DOHH2 (cell line): ENCODE results near the gene HDAC3.

Experiments
- H3F3A ChIP-seq: fragments of 200-600 bp; sonication (generic), shearing (Covaris generic); 2 replicates; pipeline ENCODE4 v1.6.0; 2016; ENCODE audit warnings: antibody characterized with exemption, mild to moderate bottlenecking; ENCODE audit not compliant: control insufficient read depth, insufficient read depth
- H3K27ac ChIP-seq: fragments of 200-600 bp; sonication (generic); 2 replicates; pipeline ENCODE4 v1.5.1; 2014; ENCODE audit warnings: low read depth, mild to moderate bottlenecking, low read length, moderate library complexity
- H3K27me3 ChIP-seq: fragments of 200-600 bp; sonication (generic); 2 replicates; pipeline ENCODE4 v1.6.1; 2014; ENCODE audit warnings: mild to moderate bottlenecking, low read length, mixed read lengths; ENCODE audit not compliant: control insufficient read depth
- H3K36me3 ChIP-seq: fragments of 200-600 bp; sonication (generic); 2 replicates; pipeline ENCODE4 v1.6.1; 2014; ENCODE audit warnings: mild to moderate bottlenecking, low read length, moderate library complexity, mixed read lengths; ENCODE audit not compliant: control insufficient read depth
- H3K4me1 ChIP-seq: fragments of 200-600 bp; sonication (generic); 2 replicates; pipeline ENCODE4 v1.6.1; 2014; ENCODE audit warnings: mild to moderate bottlenecking, low read length, mixed read lengths; ENCODE audit not compliant: control insufficient read depth
- H3K4me2 ChIP-seq: fragments of 200-600 bp; sonication (generic); 2 replicates; pipeline ENCODE4 v1.6.0; 2014; ENCODE audit warnings: mild to moderate bottlenecking, low read length, moderate library complexity
- H3K4me3 ChIP-seq: fragments of 200-600 bp; sonication (generic); 2 replicates; pipeline ENCODE4 v1.5.1; 2014; ENCODE audit warnings: mild to moderate bottlenecking, low read length, mixed read lengths
- H3K79me2 ChIP-seq: fragments of 200-600 bp; sonication (generic); 2 replicates; pipeline ENCODE4 v1.6.1; 2014; ENCODE audit warnings: mild to moderate bottlenecking, low read length, mixed read lengths; ENCODE audit not compliant: control insufficient read depth
- H3K9me2 ChIP-seq: fragments of 200-600 bp; sonication (generic); replicated peaks from 2 replicates; pipeline ENCODE4 v1.6.1; 2014; ENCODE audit warnings: mild to moderate bottlenecking, low read length, mixed read lengths; ENCODE audit not compliant: control insufficient read depth
- H3K9me3 ChIP-seq: fragments of 200-600 bp; sonication (generic); 2 replicates; pipeline ENCODE4 v1.6.1; 2014; ENCODE audit warnings: antibody characterized with exemption, low read length, mixed read lengths; ENCODE audit not compliant: control insufficient read depth, insufficient read depth
- H4K20me1 ChIP-seq: fragments of 200-600 bp; sonication (generic); 2 replicates; pipeline ENCODE4 v1.6.0; 2014; ENCODE audit warnings: low read depth, mild to moderate bottlenecking, antibody characterized with exemption, low read length, moderate library complexity; ENCODE audit not compliant: control insufficient read depth, insufficient read depth
- EZH2phosphoT487 ChIP-seq: fragments of 200-600 bp; sonication (generic); IDR thresholded peaks from 2 replicates; pipeline ENCODE4 v1.6.1; 2017; ENCODE audit warnings: borderline replicate concordance, mild to moderate bottlenecking, antibody characterized with exemption, low read length, moderate library complexity, mixed read lengths
- TF ChIP-seq, protein P1 (sequence below): fragments of 200-600 bp; sonication (generic); IDR thresholded peaks from one replicate; pipeline ENCODE4 v1.5.1; 2014; ENCODE audit warnings: antibody characterized with exemption, mild to moderate bottlenecking, low read depth, low read length; ENCODE audit not compliant: poor library complexity, severe bottlenecking

HDAC3 gene

DNA sequence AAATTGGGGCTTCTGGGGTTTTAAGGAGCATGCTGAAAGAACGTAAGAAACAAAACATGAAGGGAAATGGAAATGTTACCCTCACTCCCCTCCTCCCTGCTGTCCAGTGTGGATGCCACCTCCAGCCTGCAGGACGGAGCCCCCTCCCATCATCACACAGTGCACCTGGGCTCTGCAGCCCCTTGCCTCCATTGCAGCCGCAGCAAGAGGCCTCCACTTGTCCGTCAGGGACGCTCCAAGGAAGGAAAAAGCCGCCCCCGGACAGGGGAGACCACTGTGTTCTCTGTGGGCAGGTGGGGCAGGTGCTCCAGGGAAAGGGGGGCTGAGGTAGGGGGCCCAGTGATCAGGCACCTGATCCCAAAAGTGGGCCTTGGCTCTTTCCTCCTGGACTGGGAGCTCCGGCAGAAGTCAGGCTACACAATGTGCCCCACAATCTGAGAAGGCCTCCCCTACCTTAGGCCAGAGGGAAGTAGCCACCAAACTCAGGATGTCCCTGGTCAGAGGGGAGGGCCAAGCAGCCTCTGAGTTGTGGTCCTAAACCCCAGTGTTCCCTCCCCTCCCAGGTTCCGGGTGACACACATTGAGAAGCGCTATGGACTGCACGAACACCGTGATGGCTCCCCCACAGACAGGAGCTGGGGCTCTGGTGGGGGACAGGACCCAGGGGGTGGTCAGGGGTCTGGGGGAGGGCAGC, 2.9 kb upstream of the HDAC3 start:
- peaks cover 17% of the 10 kb centered on the region; the same call in 1 of the 2 replicates for H4K20me1 ChIP-seq
- H3K4me1 ChIP-seq = peaks cover 29% of the 10 kb centered on the region
- H3K9me3 ChIP-seq = no peaks in the 10 kb centered on the region
- H3K4me2 ChIP-seq = no peak overlapping the region
- H3K27me3 ChIP-seq = no peaks in the 10 kb centered on the region
- TF ChIP-seq, protein P1, sequence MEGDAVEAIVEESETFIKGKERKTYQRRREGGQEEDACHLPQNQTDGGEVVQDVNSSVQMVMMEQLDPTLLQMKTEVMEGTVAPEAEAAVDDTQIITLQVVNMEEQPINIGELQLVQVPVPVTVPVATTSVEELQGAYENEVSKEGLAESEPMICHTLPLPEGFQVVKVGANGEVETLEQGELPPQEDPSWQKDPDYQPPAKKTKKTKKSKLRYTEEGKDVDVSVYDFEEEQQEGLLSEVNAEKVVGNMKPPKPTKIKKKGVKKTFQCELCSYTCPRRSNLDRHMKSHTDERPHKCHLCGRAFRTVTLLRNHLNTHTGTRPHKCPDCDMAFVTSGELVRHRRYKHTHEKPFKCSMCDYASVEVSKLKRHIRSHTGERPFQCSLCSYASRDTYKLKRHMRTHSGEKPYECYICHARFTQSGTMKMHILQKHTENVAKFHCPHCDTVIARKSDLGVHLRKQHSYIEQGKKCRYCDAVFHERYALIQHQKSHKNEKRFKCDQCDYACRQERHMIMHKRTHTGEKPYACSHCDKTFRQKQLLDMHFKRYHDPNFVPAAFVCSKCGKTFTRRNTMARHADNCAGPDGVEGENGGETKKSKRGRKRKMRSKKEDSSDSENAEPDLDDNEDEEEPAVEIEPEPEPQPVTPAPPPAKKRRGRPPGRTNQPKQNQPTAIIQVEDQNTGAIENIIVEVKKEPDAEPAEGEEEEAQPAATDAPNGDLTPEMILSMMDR = no peak
- TF ChIP-seq EZH2phosphoT487 = no peak
- H3K36me3 ChIP-seq = peaks cover 58% of the 10 kb centered on the region
- H3K4me3 ChIP-seq = no peak overlapping the region
- peaks cover 13% of the 10 kb centered on the region for H3F3A ChIP-seq
- peaks cover 44% of the 10 kb centered on the region for H3K79me2 ChIP-seq
- H3K9me2 ChIP-seq = no peaks in the 10 kb centered on the region
- no peak overlapping the region for H3K27ac ChIP-seq

DNA sequence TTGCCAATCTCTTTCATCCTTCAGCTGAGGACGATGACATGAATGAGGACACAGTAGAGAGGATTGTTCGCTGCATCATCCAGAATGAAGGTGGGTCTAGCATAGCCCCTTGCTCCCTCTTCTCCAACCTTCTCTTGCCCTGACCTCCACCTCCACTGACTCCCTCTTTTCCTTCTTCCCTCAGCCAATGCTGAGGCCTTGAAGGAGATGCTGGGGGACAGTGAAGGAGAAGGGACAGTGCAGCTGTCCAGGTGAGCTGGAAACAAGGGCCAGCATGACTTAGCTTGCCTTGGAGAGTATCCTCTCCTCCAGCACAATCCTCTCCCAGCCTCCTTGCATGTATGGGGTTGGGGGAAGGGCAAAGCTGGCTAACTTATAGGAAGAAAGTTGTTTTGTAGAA, 2.1 kb upstream of the HDAC3 start:
- peaks cover 51% of the 10 kb centered on the region for H3K79me2 ChIP-seq
- H3K4me1 ChIP-seq = peaks cover 36% of the 10 kb centered on the region
- peaks cover 21% of the 10 kb centered on the region; the same call in 1 of the 2 replicates for H4K20me1 ChIP-seq
- peak overlapping the region; percentile 50 for H3K27ac ChIP-seq
- TF ChIP-seq EZH2phosphoT487 = no peak
- TF ChIP-seq, protein P1 = no peak
- no peaks in the 10 kb centered on the region for H3K27me3 ChIP-seq
- H3K4me2 ChIP-seq = peak overlapping the region; percentile 74
- H3K36me3 ChIP-seq = peaks cover 65% of the 10 kb centered on the region
- no peaks in the 10 kb centered on the region for H3K9me2 ChIP-seq
- H3K4me3 ChIP-seq = peak overlapping the region; percentile 96
- peaks cover 13% of the 10 kb centered on the region for H3F3A ChIP-seq
- no peaks in the 10 kb centered on the region for H3K9me3 ChIP-seq

DNA sequence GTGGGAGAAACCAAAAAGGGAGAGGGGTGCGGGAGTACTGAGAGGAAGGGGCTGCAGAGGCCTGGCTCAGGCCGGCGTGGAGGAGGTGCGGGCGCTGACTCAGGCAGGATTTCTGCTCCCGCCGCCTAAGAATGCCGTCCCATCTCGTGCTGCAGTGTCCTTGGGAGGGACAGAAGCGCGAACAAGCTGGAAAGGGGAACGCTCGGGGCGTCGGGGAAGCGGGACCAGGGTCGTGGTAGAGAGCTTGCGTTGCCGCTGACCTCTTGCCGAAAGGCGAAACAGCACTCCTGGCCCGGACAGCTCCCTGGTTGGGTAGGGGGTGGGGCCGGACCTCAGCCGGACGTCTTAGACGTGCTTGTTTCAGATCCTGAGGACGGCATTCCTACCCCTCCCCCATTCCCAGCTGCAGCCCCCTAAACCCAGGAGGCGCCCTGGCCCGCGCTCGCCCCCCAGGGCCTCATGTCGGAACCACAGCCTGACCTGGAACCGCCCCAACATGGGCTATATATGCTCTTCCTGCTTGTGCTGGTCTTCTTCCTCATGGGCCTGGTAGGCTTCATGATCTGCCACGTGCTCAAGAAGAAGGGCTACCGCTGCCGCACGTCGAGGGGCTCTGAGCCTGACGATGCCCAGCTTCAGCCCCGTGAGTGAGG, 1.2 kb upstream of the HDAC3 start:
- Histone ChIP-seq H3K36me3 (peaks cover 66% of the 10 kb centered on the region), H3K9me3 (no peaks in the 10 kb centered on the region), H3K4me1 (peaks cover 36% of the 10 kb centered on the region), H3K4me3 (peak overlapping the region; percentile 96), H3K27ac (peak overlapping the region; percentile 50), H4K20me1 (peaks cover 21% of the 10 kb centered on the region; the same call in 1 of the 2 replicates), H3K4me2 (peak overlapping the region; percentile 74), H3F3A (peaks cover 13% of the 10 kb centered on the region), H3K9me2 (no peaks in the 10 kb centered on the region), H3K27me3 (no peaks in the 10 kb centered on the region), H3K79me2 (peaks cover 56% of the 10 kb centered on the region)
- no peak for TF ChIP-seq EZH2phosphoT487
- TF ChIP-seq, protein P1 = peak; percentile 76
